Ovary (tissue), 3 donors: ENCODE data around the gene CA6.

Experiments
- EP300 ChIP-seq: sonication (generic); formaldehyde crosslinking; IDR thresholded peaks from one replicate; pipeline ENCODE4 v1.6.1; 2017; ENCODE audit warnings: antibody characterized with exemption
- POLR2A ChIP-seq: fragments of 450-650 bp; IDR thresholded peaks from one replicate; pipeline ENCODE4 v1.6.1; 2017; ENCODE audit warnings: antibody characterized with exemption, mild to moderate bottlenecking, moderate library complexity
- TF ChIP-seq, protein P1 (sequence below), 3 donors: fragments of 450-650 bp in 2 of 3; fragments of 200-600 bp in 1 of 3; IDR thresholded peaks; one replicate each; pipeline versions ENCODE4 v1.5.1 to v1.8.0; 2016 to 2022; ENCODE audit warnings: antibody characterized with exemption in 3 of 3, mild to moderate bottlenecking in 1 of 3
- donor health status: DM: no; HTN: no; CAD: no.

DNA sequence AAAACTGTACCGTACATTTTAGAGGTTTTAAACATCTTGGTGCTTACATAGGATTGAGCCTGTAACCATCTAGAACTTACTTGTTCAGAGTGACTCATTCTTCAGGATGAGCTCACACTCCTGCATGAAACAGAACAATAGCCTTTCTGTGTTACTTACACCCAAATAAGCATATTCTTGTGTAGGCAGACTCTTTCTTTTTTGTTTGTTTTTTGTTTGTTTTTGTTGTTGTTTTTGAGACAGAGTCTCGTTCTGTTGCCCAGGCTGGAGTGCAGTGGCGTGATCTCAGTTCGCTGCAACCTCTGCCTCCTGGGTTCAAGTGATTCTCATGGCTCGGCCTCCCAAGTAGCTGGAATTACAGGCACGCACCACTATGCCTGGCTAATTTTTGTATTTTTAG is 3.8 kb upstream of the CA6 start:
- TF ChIP-seq, protein P1, sequence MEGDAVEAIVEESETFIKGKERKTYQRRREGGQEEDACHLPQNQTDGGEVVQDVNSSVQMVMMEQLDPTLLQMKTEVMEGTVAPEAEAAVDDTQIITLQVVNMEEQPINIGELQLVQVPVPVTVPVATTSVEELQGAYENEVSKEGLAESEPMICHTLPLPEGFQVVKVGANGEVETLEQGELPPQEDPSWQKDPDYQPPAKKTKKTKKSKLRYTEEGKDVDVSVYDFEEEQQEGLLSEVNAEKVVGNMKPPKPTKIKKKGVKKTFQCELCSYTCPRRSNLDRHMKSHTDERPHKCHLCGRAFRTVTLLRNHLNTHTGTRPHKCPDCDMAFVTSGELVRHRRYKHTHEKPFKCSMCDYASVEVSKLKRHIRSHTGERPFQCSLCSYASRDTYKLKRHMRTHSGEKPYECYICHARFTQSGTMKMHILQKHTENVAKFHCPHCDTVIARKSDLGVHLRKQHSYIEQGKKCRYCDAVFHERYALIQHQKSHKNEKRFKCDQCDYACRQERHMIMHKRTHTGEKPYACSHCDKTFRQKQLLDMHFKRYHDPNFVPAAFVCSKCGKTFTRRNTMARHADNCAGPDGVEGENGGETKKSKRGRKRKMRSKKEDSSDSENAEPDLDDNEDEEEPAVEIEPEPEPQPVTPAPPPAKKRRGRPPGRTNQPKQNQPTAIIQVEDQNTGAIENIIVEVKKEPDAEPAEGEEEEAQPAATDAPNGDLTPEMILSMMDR (IDR thresholded peaks at IDR 0.05): no peak
- TF ChIP-seq POLR2A: no peak
- no peak for TF ChIP-seq EP300
